ENCODE data around the gene SPON1.

SPON1 gene

GRCh38 chr11:14144934-14145333 is 182.4 kb downstream of the SPON1 start:
- Histone ChIP-seq H2BK120ac (ENCODE audit: low read depth, low read length) (no peak overlapping the region), H2AK5ac (ENCODE audit: low read length, severe bottlenecking) (no peak overlapping the region), H3K36me3 (ENCODE audit: control insufficient read depth in 1 of 2, insufficient read depth in 2 of 2, low read depth in 1 of 2, low read length in 2 of 2) (no peaks in the 10 kb centered on the region), H3K4ac (ENCODE audit: low read depth in 1 of 2, low read length in 2 of 2) (no peak overlapping the region), H3K4me3 (ENCODE audit: insufficient read depth in 1 of 2, low read depth in 1 of 2, low read length in 2 of 2) (no peak overlapping the region), H3K79me1 (replicated peaks; ENCODE audit: low read length, poor library complexity, severe bottlenecking) (no peaks in the 10 kb centered on the region), H2AFZ (ENCODE audit: low read depth, low read length) (no peak overlapping the region), H3K27me3 (ENCODE audit: control insufficient read depth in 1 of 2, insufficient read depth in 1 of 2, low read length in 2 of 2) (peaks cover 0 to 3% of the 10 kb centered on the region in 2 experiments), H4K91ac (ENCODE audit: low read length) (no peak overlapping the region), H3K18ac (ENCODE audit: low read depth in 1 of 2, low read length in 2 of 2) (no peak overlapping the region), H3K4me2 (ENCODE audit: low read length, poor library complexity, severe bottlenecking) (no peak overlapping the region), H2BK15ac (ENCODE audit: low read depth, poor library complexity, severe bottlenecking) (no peak overlapping the region), H2BK5ac (ENCODE audit: low read depth, low read length, poor library complexity, severe bottlenecking) (no peak overlapping the region), H4K8ac (ENCODE audit: low read length) (no peak overlapping the region), H3K23ac (ENCODE audit: low read length in 2 of 2) (no peak overlapping the region), H3K27ac (ENCODE audit: low read length, poor library complexity, severe bottlenecking) (no peak overlapping the region), H3K4me1 (ENCODE audit: control insufficient read depth, insufficient read depth, low read depth, low read length) (no peaks in the 10 kb centered on the region), H3K9me3 (ENCODE audit: control insufficient read depth, low read length) (no peaks in the 10 kb centered on the region), H3K14ac (ENCODE audit: low read length in 2 of 2) (no peak overlapping the region), H3K9ac (ENCODE audit: low read length) (no peak overlapping the region), H2BK12ac (ENCODE audit: low read length in 2 of 2) (no peak overlapping the region)
- no peak for DNase-seq
- WGBS, result 58% methylated on average over 2 of the region's 2 CpGs

DNA sequence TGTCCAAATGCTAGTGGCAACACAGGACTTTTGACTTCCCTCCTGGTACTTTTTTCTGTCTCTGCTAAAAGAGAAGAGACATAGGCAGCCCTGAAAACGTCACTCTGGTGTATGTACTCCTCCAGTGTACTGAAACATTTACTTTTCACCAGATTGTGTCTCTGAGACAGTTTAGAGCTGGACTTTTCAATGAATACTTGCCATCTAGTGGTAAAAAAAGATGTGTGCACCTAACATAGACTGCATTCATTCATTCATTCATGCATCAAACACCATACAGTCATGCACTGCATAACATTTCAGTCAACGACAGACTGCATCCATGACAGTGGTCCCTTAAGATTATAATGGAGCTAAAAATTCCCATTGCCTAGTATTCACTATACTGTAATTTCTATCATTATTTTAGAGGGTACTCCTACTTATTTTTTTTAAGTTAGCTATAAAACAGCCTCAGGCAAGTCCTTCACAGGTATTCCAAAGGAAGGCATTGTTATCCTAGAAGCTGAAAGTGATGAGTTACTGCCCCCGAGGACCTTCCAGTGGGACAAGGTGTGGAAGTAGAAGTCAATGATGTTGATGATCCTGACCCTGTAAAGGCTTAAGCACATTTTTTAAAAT is 186.2 kb downstream of the SPON1 start:
- H2AFZ ChIP-seq (ENCODE audit: low read depth, low read length), result no peak overlapping the region
- H3K4me2 ChIP-seq (ENCODE audit: low read length, poor library complexity, severe bottlenecking), result no peak overlapping the region
- H3K9me3 ChIP-seq (ENCODE audit: control insufficient read depth, low read length), result peaks cover 5% of the 10 kb centered on the region
- no peak overlapping the region for H3K27ac ChIP-seq (ENCODE audit: low read length, poor library complexity, severe bottlenecking)
- 49% methylated on average over 2 of the region's 3 CpGs for WGBS
- no peak overlapping the region for H3K18ac ChIP-seq (ENCODE audit: low read depth in 1 of 2, low read length in 2 of 2)
- no peak overlapping the region for H4K8ac ChIP-seq (ENCODE audit: low read length)
- H2BK5ac ChIP-seq (ENCODE audit: low read depth, low read length, poor library complexity, severe bottlenecking), result no peak overlapping the region
- H2BK12ac ChIP-seq (ENCODE audit: low read length in 2 of 2), result no peak overlapping the region
- H3K36me3 ChIP-seq (ENCODE audit: control insufficient read depth in 1 of 2, insufficient read depth in 2 of 2, low read depth in 1 of 2, low read length in 2 of 2), result no peaks in the 10 kb centered on the region
- no peaks in the 10 kb centered on the region for H3K79me1 ChIP-seq (replicated peaks; ENCODE audit: low read length, poor library complexity, severe bottlenecking)
- H4K91ac ChIP-seq (ENCODE audit: low read length), result no peak overlapping the region
- H3K14ac ChIP-seq (ENCODE audit: low read length in 2 of 2), result no peak overlapping the region
- H2AK5ac ChIP-seq (ENCODE audit: low read length, severe bottlenecking), result no peak overlapping the region
- no peak overlapping the region for H3K4ac ChIP-seq (ENCODE audit: low read depth in 1 of 2, low read length in 2 of 2)
- no peak overlapping the region for H3K23ac ChIP-seq (ENCODE audit: low read length in 2 of 2)
- no peak overlapping the region for H3K4me3 ChIP-seq (ENCODE audit: insufficient read depth in 1 of 2, low read depth in 1 of 2, low read length in 2 of 2)
- H2BK120ac ChIP-seq (ENCODE audit: low read depth, low read length), result no peak overlapping the region
- H3K9ac ChIP-seq (ENCODE audit: low read length), result peak overlapping the region; percentile 37
- H3K27me3 ChIP-seq (ENCODE audit: control insufficient read depth in 1 of 2, insufficient read depth in 1 of 2, low read length in 2 of 2), result peaks cover 0 to under 1% of the 10 kb centered on the region in 2 experiments
- H3K4me1 ChIP-seq (ENCODE audit: control insufficient read depth, insufficient read depth, low read depth, low read length), result no peaks in the 10 kb centered on the region
- peak; percentile 36 for DNase-seq
- no peak overlapping the region for H2BK15ac ChIP-seq (ENCODE audit: low read depth, poor library complexity, severe bottlenecking)

- H3K79me1 ChIP-seq (replicated peaks; ENCODE audit: low read length, poor library complexity, severe bottlenecking), result no peaks in the 10 kb centered on the region
- no peak overlapping the region for H2AK5ac ChIP-seq (ENCODE audit: low read length, severe bottlenecking)
- H3K4me3 ChIP-seq (ENCODE audit: insufficient read depth in 1 of 2, low read depth in 1 of 2, low read length in 2 of 2), result no peak overlapping the region
- no peaks in the 10 kb centered on the region for H3K27me3 ChIP-seq (ENCODE audit: control insufficient read depth in 1 of 2, insufficient read depth in 1 of 2, low read length in 2 of 2)
- no peak overlapping the region for H2BK15ac ChIP-seq (ENCODE audit: low read depth, poor library complexity, severe bottlenecking)
- no peak overlapping the region for H2AFZ ChIP-seq (ENCODE audit: low read depth, low read length)
- H3K14ac ChIP-seq (ENCODE audit: low read length in 2 of 2), result no peak overlapping the region
- no peaks in the 10 kb centered on the region for H3K36me3 ChIP-seq (ENCODE audit: control insufficient read depth in 1 of 2, insufficient read depth in 2 of 2, low read depth in 1 of 2, low read length in 2 of 2)
- H3K23ac ChIP-seq (ENCODE audit: low read length in 2 of 2), result no peak overlapping the region
- no peak overlapping the region for H2BK12ac ChIP-seq (ENCODE audit: low read length in 2 of 2)
- no peaks in the 10 kb centered on the region for H3K4me1 ChIP-seq (ENCODE audit: control insufficient read depth, insufficient read depth, low read depth, low read length)
- H4K8ac ChIP-seq (ENCODE audit: low read length), result no peak overlapping the region
- WGBS, result 30% methylated on average over 2 of the region's 2 CpGs
- H3K4ac ChIP-seq (ENCODE audit: low read depth in 1 of 2, low read length in 2 of 2), result no peak overlapping the region
- H4K91ac ChIP-seq (ENCODE audit: low read length), result no peak overlapping the region
- H3K4me2 ChIP-seq (ENCODE audit: low read length, poor library complexity, severe bottlenecking), result no peak overlapping the region
- no peak overlapping the region for H2BK120ac ChIP-seq (ENCODE audit: low read depth, low read length)
- no peak overlapping the region for H3K9ac ChIP-seq (ENCODE audit: low read length)
- no peak for DNase-seq
- H3K9me3 ChIP-seq (ENCODE audit: control insufficient read depth, low read length), result peaks cover 14% of the 10 kb centered on the region
- no peak overlapping the region for H3K27ac ChIP-seq (ENCODE audit: low read length, poor library complexity, severe bottlenecking)
- H3K18ac ChIP-seq (ENCODE audit: low read depth in 1 of 2, low read length in 2 of 2), result no peak overlapping the region
- H2BK5ac ChIP-seq (ENCODE audit: low read depth, low read length, poor library complexity, severe bottlenecking), result no peak overlapping the region
Observed at GRCh38 chr11:14149683-14150082, 187.2 kb downstream of the SPON1 start.

GRCh38 chr11:14150878-14151277 is 188.4 kb downstream of the SPON1 start:
- WGBS, result 90% methylated on average over 4 of the region's 4 CpGs
- no peak overlapping the region for H3K18ac ChIP-seq (ENCODE audit: low read depth in 1 of 2, low read length in 2 of 2)

More at GRCh38 chr11:14150878-14151277, 188.4 kb downstream of the SPON1 start:
- Histone ChIP-seq H3K4ac (ENCODE audit: low read depth in 1 of 2, low read length in 2 of 2) (no peak overlapping the region), H2BK5ac (ENCODE audit: low read depth, low read length, poor library complexity, severe bottlenecking) (no peak overlapping the region), H2AFZ (ENCODE audit: low read depth, low read length) (no peak overlapping the region), H2BK12ac (ENCODE audit: low read length in 2 of 2) (no peak overlapping the region), H3K9me3 (ENCODE audit: control insufficient read depth, low read length) (peaks cover 18% of the 10 kb centered on the region), H2BK15ac (ENCODE audit: low read depth, poor library complexity, severe bottlenecking) (no peak overlapping the region), H3K23ac (ENCODE audit: low read length in 2 of 2) (no peak overlapping the region), H3K36me3 (ENCODE audit: control insufficient read depth in 1 of 2, insufficient read depth in 2 of 2, low read depth in 1 of 2, low read length in 2 of 2) (no peaks in the 10 kb centered on the region), H3K4me1 (ENCODE audit: control insufficient read depth, insufficient read depth, low read depth, low read length) (no peaks in the 10 kb centered on the region), H2BK120ac (ENCODE audit: low read depth, low read length) (no peak overlapping the region), H2AK5ac (ENCODE audit: low read length, severe bottlenecking) (no peak overlapping the region), H3K27me3 (ENCODE audit: control insufficient read depth in 1 of 2, insufficient read depth in 1 of 2, low read length in 2 of 2) (no peaks in the 10 kb centered on the region), H4K8ac (ENCODE audit: low read length) (no peak overlapping the region), H4K91ac (ENCODE audit: low read length) (no peak overlapping the region), H3K4me3 (ENCODE audit: insufficient read depth in 1 of 2, low read depth in 1 of 2, low read length in 2 of 2) (no peak overlapping the region), H3K27ac (ENCODE audit: low read length, poor library complexity, severe bottlenecking) (no peak overlapping the region), H3K4me2 (ENCODE audit: low read length, poor library complexity, severe bottlenecking) (no peak overlapping the region), H3K14ac (ENCODE audit: low read length in 2 of 2) (no peak overlapping the region), H3K9ac (ENCODE audit: low read length) (no peak overlapping the region), H3K79me1 (replicated peaks; ENCODE audit: low read length, poor library complexity, severe bottlenecking) (no peaks in the 10 kb centered on the region)
- no peak for DNase-seq
